Measurements from ENCODE around the gene AMELY. TPM values are rescaled to one million over a fixed set of nuclear protein-coding genes. Genes with fewer than 3 reads are reported as not detected.
"Not testable (repeated sequence)": the region's sequence is repeated elsewhere in the genome, so short reads cannot be mapped to it uniquely, and the experiment has no call there.

AMELY gene
- total RNA-seq, 1 experiment from 2014 or later = not detected

DNA sequence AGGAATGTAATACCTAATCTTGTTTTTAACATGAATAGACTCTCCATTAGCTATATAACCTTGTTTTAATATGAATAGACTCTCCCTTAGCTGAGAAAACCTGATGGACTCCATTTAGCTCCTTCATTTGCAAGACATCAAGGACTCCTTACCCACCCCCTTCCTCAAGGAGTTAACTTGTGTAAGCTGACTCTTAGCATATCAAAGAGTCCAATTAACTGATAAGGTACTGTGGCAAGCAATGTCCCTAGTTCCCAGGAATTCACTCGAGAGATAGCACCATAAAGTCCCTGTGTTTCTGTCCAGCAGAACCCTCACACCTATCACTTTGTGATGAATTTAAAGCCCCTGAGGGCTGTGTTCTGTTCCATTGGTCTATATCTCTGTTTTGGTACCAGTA is 16.3 kb downstream of the AMELY start:
- intact Hi-C loops (cut with micrococcal nuclease; ENCODE audit: unreplicated experiment) = no loop called here

DNA sequence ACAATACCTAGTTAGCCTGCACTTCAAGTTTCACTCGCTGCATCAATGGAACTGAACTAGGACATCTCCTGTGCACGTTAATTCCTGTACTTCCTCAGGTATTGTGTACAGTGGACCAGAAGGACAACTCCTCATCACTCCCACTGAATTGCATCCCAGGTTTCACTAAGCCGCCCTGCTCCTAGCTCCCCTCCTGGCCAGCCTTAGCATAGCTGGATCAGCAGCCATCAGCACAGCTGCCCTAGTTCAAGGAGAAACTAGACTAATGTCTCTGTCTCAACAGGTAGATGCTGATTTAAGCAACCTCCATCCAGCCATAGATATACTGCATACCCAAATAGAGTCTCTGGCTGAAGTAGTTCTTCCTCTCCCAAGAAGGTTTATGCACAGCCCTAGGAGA is 17.1 kb downstream of the AMELY start:
- intact Hi-C loops (cut with micrococcal nuclease; ENCODE audit: unreplicated experiment) = no loop called here
- CTCF ChIA-PET = no interaction called here
- H3K9me3 Mint-ChIP-seq (ENCODE audit: unreplicated experiment) = no peaks in the 10 kb centered on the region
- no peaks in the 10 kb centered on the region for H3K9me3 ChIP-seq
- H3K4me3 ChIP-seq (ENCODE audit: low read depth, low read length) = no peak overlapping the region
- H3K27me3 Mint-ChIP-seq (ENCODE audit: insufficient read depth, unreplicated experiment) = no peaks in the 10 kb centered on the region
- H3K27me3 ChIP-seq (replicated peaks; ENCODE audit: control insufficient read depth, insufficient read depth, low read length) = no peaks in the 10 kb centered on the region
- no peak overlapping the region for H3K4me3 Mint-ChIP-seq (ENCODE audit: unreplicated experiment)
- H3K27ac Mint-ChIP-seq (ENCODE audit: unreplicated experiment) = no peak overlapping the region
- H3K36me3 ChIP-seq (ENCODE audit: control insufficient read depth, insufficient read depth, low read length) = no peaks in the 10 kb centered on the region
- H3K4me1 ChIP-seq = no peaks in the 10 kb centered on the region
- no peak for DNase-seq
- TF ChIP-seq, protein P1, sequence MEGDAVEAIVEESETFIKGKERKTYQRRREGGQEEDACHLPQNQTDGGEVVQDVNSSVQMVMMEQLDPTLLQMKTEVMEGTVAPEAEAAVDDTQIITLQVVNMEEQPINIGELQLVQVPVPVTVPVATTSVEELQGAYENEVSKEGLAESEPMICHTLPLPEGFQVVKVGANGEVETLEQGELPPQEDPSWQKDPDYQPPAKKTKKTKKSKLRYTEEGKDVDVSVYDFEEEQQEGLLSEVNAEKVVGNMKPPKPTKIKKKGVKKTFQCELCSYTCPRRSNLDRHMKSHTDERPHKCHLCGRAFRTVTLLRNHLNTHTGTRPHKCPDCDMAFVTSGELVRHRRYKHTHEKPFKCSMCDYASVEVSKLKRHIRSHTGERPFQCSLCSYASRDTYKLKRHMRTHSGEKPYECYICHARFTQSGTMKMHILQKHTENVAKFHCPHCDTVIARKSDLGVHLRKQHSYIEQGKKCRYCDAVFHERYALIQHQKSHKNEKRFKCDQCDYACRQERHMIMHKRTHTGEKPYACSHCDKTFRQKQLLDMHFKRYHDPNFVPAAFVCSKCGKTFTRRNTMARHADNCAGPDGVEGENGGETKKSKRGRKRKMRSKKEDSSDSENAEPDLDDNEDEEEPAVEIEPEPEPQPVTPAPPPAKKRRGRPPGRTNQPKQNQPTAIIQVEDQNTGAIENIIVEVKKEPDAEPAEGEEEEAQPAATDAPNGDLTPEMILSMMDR (IDR thresholded peaks at IDR 0.05; ENCODE audit: insufficient read depth in 1 of 2, low read depth in 1 of 2, low read length in 1 of 2, severe bottlenecking in 1 of 2, unreplicated experiment in 1 of 2) = no peak
- H3K36me3 Mint-ChIP-seq (ENCODE audit: insufficient read depth, unreplicated experiment) = no peaks in the 10 kb centered on the region
- POLR2A ChIA-PET = no interaction called here
- BruUV-seq (replicated peaks) = no TSS peak
- H3K4me1 Mint-ChIP-seq (ENCODE audit: low read depth, unreplicated experiment) = no peaks in the 10 kb centered on the region

More for the DNA sequence above, 16.3 kb downstream of the AMELY start:
- no peaks in the 10 kb centered on the region for H3K9me3 ChIP-seq
- no peaks in the 10 kb centered on the region for H3K27me3 ChIP-seq (replicated peaks; ENCODE audit: control insufficient read depth, insufficient read depth, low read length)
- DNase-seq = no peak
- Mint-ChIP-seq H3K4me3 (ENCODE audit: unreplicated experiment) (no peak overlapping the region), H3K27ac (ENCODE audit: unreplicated experiment) (no peak overlapping the region), H3K27me3 (ENCODE audit: insufficient read depth, unreplicated experiment) (no peaks in the 10 kb centered on the region), H3K9me3 (ENCODE audit: unreplicated experiment) (no peaks in the 10 kb centered on the region), H3K4me1 (ENCODE audit: low read depth, unreplicated experiment) (no peaks in the 10 kb centered on the region), H3K36me3 (ENCODE audit: insufficient read depth, unreplicated experiment) (no peaks in the 10 kb centered on the region)
- TF ChIP-seq, protein P1 (IDR thresholded peaks at IDR 0.05; ENCODE audit: insufficient read depth in 1 of 2, low read depth in 1 of 2, low read length in 1 of 2, severe bottlenecking in 1 of 2, unreplicated experiment in 1 of 2) = no peak
- no TSS peak for BruUV-seq (replicated peaks)
- CTCF ChIA-PET = no interaction called here
- no peaks in the 10 kb centered on the region for H3K36me3 ChIP-seq (ENCODE audit: control insufficient read depth, insufficient read depth, low read length)
- no peaks in the 10 kb centered on the region for H3K4me1 ChIP-seq
- POLR2A ChIA-PET = no interaction called here
- H3K4me3 ChIP-seq (ENCODE audit: low read depth, low read length) = no peak overlapping the region

DNA sequence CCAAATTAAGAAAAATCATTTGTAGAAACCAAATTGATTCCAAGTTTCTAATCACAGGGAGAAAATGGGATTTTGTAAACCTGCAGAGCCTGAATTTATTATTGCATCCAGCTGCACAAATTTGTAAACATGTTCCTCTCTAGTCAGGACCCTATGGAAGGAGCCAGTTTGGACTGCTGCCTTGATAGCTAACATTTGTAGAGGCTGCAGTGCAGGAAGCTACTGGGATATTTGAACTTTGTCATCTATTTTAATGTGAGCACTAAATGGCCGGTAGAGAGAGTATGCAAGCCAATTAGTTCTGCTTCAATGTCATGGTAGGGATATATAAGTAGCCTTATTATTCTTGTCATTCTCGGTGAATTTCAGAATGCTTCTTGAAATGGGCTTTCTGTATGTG is 62.2 kb downstream of the AMELY start:
- no peak overlapping the region for H3K4me3 Mint-ChIP-seq (ENCODE audit: unreplicated experiment)
- CTCF ChIA-PET = no interaction called here

DNA sequence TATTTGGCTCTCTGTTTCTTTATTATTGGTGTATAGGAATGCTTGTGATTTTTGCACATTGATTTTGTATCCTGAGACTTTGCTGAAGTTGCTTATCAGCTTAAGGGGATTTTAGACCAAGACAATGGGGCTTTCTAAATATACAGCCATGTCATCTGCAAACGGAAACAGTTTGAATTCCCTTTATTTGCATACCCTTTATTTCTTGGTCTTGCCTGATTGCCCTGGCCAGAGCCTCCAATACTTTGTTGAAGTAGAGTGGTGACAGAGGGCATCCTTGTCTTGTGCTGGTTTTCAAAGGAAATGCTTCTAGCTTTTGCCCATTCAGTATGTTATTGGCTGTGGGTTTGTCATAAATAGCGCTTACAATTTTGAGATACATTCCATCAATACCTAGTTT is 68.9 kb downstream of the AMELY start:
- H3K4me3 Mint-ChIP-seq (ENCODE audit: unreplicated experiment); H3K27ac Mint-ChIP-seq (ENCODE audit: unreplicated experiment); H3K4me1 ChIP-seq; H3K4me3 ChIP-seq (ENCODE audit: low read depth, low read length); CTCF ChIA-PET; H3K27me3 Mint-ChIP-seq (ENCODE audit: insufficient read depth, unreplicated experiment); H3K36me3 Mint-ChIP-seq (ENCODE audit: insufficient read depth, unreplicated experiment); H3K27me3 ChIP-seq (replicated peaks; ENCODE audit: control insufficient read depth, insufficient read depth, low read length); H3K9me3 Mint-ChIP-seq (ENCODE audit: unreplicated experiment); H3K36me3 ChIP-seq (ENCODE audit: control insufficient read depth, insufficient read depth, low read length); H3K9me3 ChIP-seq; POLR2A ChIA-PET; BruUV-seq (replicated peaks); intact Hi-C loops (cut with micrococcal nuclease; ENCODE audit: unreplicated experiment); DNase-seq; H3K4me1 Mint-ChIP-seq (ENCODE audit: low read depth, unreplicated experiment): not testable (repeated sequence)

More for the DNA sequence above, 62.2 kb downstream of the AMELY start:
- H3K9me3 ChIP-seq = no peaks in the 10 kb centered on the region
- intact Hi-C loops (cut with micrococcal nuclease; ENCODE audit: unreplicated experiment) = no loop called here
- H3K36me3 ChIP-seq (ENCODE audit: control insufficient read depth, insufficient read depth, low read length) = no peaks in the 10 kb centered on the region
- no peaks in the 10 kb centered on the region for H3K27me3 ChIP-seq (replicated peaks; ENCODE audit: control insufficient read depth, insufficient read depth, low read length)
- Mint-ChIP-seq H3K27me3 (ENCODE audit: insufficient read depth, unreplicated experiment) (no peaks in the 10 kb centered on the region), H3K36me3 (ENCODE audit: insufficient read depth, unreplicated experiment) (no peaks in the 10 kb centered on the region), H3K9me3 (ENCODE audit: unreplicated experiment) (no peaks in the 10 kb centered on the region), H3K4me1 (ENCODE audit: low read depth, unreplicated experiment) (no peaks in the 10 kb centered on the region), H3K27ac (ENCODE audit: unreplicated experiment) (no peak overlapping the region)
- H3K4me1 ChIP-seq = no peaks in the 10 kb centered on the region
- BruUV-seq (replicated peaks) = no TSS peak
- no peak overlapping the region for H3K4me3 ChIP-seq (ENCODE audit: low read depth, low read length)
- DNase-seq = no peak
- TF ChIP-seq, protein P1 (IDR thresholded peaks at IDR 0.05; ENCODE audit: insufficient read depth in 1 of 2, low read depth in 1 of 2, low read length in 1 of 2, severe bottlenecking in 1 of 2, unreplicated experiment in 1 of 2) = no peak
- POLR2A ChIA-PET = no interaction called here

All from Caco-2 (cell line).